GM20000 (cell line): ENCODE measurements around the gene MYCBPAP.

Experiments used
- DNase-seq: peaks from one replicate; pipeline ENCODE4 v3.0.0; 2012; ENCODE audit warnings: low spot score
- CTCF ChIP-seq: IDR thresholded peaks from 2 replicates; pipeline ENCODE4 v1.5.1; 2012; ENCODE audit warnings: mild to moderate bottlenecking, control low read depth; ENCODE audit errors: extremely low read depth, missing control alignments

MYCBPAP gene

GRCh38 chr17:50502301-50502990 lies 5.8 kb upstream of the MYCBPAP start:
- TF ChIP-seq CTCF = no peak
- no peak for DNase-seq

DNA sequence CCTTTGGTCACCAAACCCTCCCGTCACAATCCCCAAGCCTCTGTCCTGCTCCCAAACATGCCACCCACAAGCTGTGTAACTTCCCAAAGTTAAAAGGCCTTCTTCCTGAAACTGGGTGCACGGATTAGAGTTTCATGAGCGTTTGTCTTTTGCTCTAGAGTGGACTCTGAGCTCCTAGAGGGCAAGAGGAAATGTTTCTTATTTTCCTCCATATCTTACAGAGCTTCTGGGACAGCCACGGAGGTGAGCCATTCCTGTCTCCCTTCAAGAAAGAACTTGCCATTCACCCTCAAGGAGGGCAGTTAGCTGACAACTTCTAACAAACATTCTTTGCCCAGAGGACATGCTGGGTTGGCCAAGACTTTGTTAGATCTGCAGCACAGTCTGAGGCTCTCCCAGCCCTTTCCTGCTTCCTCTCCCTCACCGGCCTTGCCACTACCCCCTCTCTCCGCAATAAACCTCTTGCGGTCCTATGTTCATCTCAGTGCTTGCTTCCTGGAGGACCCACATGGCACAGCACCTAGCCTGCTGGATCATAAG lies 2.6 kb upstream of the MYCBPAP start:
- no peak for DNase-seq
- TF ChIP-seq CTCF = no peak

- no peak for DNase-seq
- TF ChIP-seq CTCF = no peak
Measured at GRCh38 chr17:50506298-50506697, 1.9 kb upstream of the MYCBPAP start.

- DNase-seq = no peak
- no peak for TF ChIP-seq CTCF
Measured at GRCh38 chr17:50508573-50509460, 578 bp downstream of the MYCBPAP start.

DNA sequence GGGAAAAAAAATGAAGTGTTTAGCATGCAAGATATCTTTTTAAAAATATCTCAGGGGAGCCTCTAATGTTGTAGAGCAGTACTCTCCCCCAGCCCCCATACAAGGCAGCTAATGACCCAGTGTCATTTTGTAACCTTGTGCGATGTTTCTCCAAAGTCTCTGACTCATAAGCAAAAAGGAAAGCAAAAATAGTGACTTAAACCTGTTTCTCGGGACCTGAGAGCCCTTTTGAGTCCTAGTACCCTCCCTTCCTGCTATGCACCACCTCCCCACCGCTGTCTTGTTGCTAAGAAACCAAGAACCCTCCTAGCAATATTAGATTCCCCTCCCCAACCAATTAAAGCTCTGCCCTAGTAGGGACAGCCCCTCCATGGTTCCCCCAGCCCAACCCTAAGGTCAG lies 2.8 kb downstream of the MYCBPAP start:
- TF ChIP-seq CTCF = no peak
- DNase-seq = peak; percentile 90

- no peak for DNase-seq
- no peak for TF ChIP-seq CTCF
Measured at GRCh38 chr17:50513495-50513894, 5.3 kb downstream of the MYCBPAP start.

GRCh38 chr17:50514388-50514787 lies 6.1 kb downstream of the MYCBPAP start:
- no peak for TF ChIP-seq CTCF
- no peak for DNase-seq
